NOMO-1 (cell line): ENCODE measurements around the gene RASGRF1.
"Not testable (repeated sequence)": the region's sequence is repeated elsewhere in the genome, so short reads cannot be mapped to it uniquely, and the experiment has no call there.

Experiments used
- DNase-seq, 2 experiments: peaks; one replicate each; lab custom pipeline; 2025; ENCODE audit not compliant: unreplicated experiment in 2 of 2; lab: John Stamatoyannopoulos, UW

The RASGRF1 gene

GRCh38 chr15:79090487-79091203 is at the start of gene RASGRF1:
Gene RASGRF1, minus strand, starts transcription at chr15:79090780. Its CDS starts 282 bp downstream, at chr15:79090498.
- DNase-seq = no peak

GRCh38 chr15:79136434-79137046 is 46.0 kb upstream of the RASGRF1 start:
- DNase-seq = no peak

GRCh38 chr15:79133309-79133708 is 42.7 kb upstream of the RASGRF1 start:
- no peak for DNase-seq

- DNase-seq = no peak
These were observed 42.2 kb upstream of the RASGRF1 start for GRCh38 chr15:79132770-79133169.

- DNase-seq = no peak
These were observed 41.8 kb upstream of the RASGRF1 start for GRCh38 chr15:79132361-79132760.

- DNase-seq = no peak
These were observed 40.1 kb upstream of the RASGRF1 start for GRCh38 chr15:79130535-79131130.

- DNase-seq = no peak
These were observed 38.7 kb upstream of the RASGRF1 start for GRCh38 chr15:79129235-79129634.

GRCh38 chr15:79128556-79128955 is 38.0 kb upstream of the RASGRF1 start:
- no peak for DNase-seq

GRCh38 chr15:79124388-79124787 is 33.8 kb upstream of the RASGRF1 start:
- no peak for DNase-seq

GRCh38 chr15:79122991-79123390 is 32.4 kb upstream of the RASGRF1 start:
- no peak for DNase-seq

- no peak for DNase-seq
These were observed 31.8 kb upstream of the RASGRF1 start for GRCh38 chr15:79122391-79122790.

- no peak for DNase-seq
These were observed 31.0 kb upstream of the RASGRF1 start for GRCh38 chr15:79121571-79121970.

- DNase-seq = no peak
These were observed 27.0 kb upstream of the RASGRF1 start for GRCh38 chr15:79117442-79118204.

GRCh38 chr15:79116771-79117170 is 26.2 kb upstream of the RASGRF1 start:
- DNase-seq = no peak

GRCh38 chr15:79115986-79116665 is 25.5 kb upstream of the RASGRF1 start:
- DNase-seq = no peak

- DNase-seq = no peak
These were observed 23.3 kb upstream of the RASGRF1 start for GRCh38 chr15:79113831-79114230.

GRCh38 chr15:79111404-79111803 is 20.8 kb upstream of the RASGRF1 start:
- not testable (repeated sequence) for DNase-seq

GRCh38 chr15:79105141-79105540 is 14.6 kb upstream of the RASGRF1 start:
- no peak for DNase-seq

- no peak for DNase-seq
These were observed 12.0 kb upstream of the RASGRF1 start for GRCh38 chr15:79102595-79102994.

- DNase-seq = no peak
These were observed 11.4 kb upstream of the RASGRF1 start for GRCh38 chr15:79101866-79102581.
